Aorta (tissue), 5 donors: ENCODE measurements around the gene ACSS1. TPM values are rescaled to one million over a fixed set of nuclear protein-coding genes. Genes with fewer than 3 reads are reported as not detected.

Experiments
- ATAC-seq: fragments of 200-7000 bp; cut with Tn5 transposase; one replicate; pipeline ENCODE4 v1.9.1; 2022; ENCODE audit warnings: moderate library complexity; ENCODE audit not compliant: low FRiP score
- DNase-seq, 2 donors: peaks; one replicate each; pipeline ENCODE4 v3.0.0-alpha.2; 2020
- H3K27ac ChIP-seq, 2 donors: one replicate each; pipeline ENCODE4 v1.5.1; 2013; ENCODE audit warnings: low read length in 2 of 2, mild to moderate bottlenecking in 2 of 2, moderate library complexity in 2 of 2, control low read depth in 1 of 2, inconsistent platforms in 1 of 2, low read depth in 1 of 2
- H3K27me3 ChIP-seq, 2 donors: one replicate each; pipeline ENCODE4 v1.6.1; 2013; ENCODE audit warnings: control low read depth in 1 of 2, low read length in 1 of 2, mild to moderate bottlenecking in 1 of 2, moderate library complexity in 1 of 2; ENCODE audit not compliant: insufficient read depth in 2 of 2, control insufficient read depth in 1 of 2
- H3K36me3 ChIP-seq, 2 donors: one replicate each; pipeline ENCODE4 v1.6.1; 2013; ENCODE audit warnings: control low read depth in 1 of 2, low read length in 1 of 2, mild to moderate bottlenecking in 1 of 2; ENCODE audit not compliant: insufficient read depth in 2 of 2, control insufficient read depth in 1 of 2
- H3K4me1 ChIP-seq, 2 donors: one replicate each; pipeline ENCODE4 v1.6.1; 2013; ENCODE audit warnings: low read length in 2 of 2, control low read depth in 1 of 2, mild to moderate bottlenecking in 1 of 2, moderate library complexity in 1 of 2; ENCODE audit not compliant: insufficient read depth in 2 of 2, control insufficient read depth in 1 of 2
- H3K4me3 ChIP-seq, 2 donors: one replicate each; pipeline ENCODE4 v1.5.1; 2013; ENCODE audit warnings: low read length in 2 of 2, control low read depth in 1 of 2, mild to moderate bottlenecking in 1 of 2
- H3K9me3 ChIP-seq: one replicate; pipeline ENCODE4 v1.6.1; 2013; ENCODE audit warnings: mild to moderate bottlenecking, low read length; ENCODE audit not compliant: control insufficient read depth
- WGBS, 2 donors: extraction: QIAGEN DNeasy Blood & Tissue Kit; methylation state at CpG; one replicate each; pipeline ENCODE4 v1.1.7; 2013; 5-methylcytosine and 5-hydroxymethylcytosine counted together
- intact Hi-C, 2 donors: fragments of 100-400 bp; cut with DNase I; formaldehyde crosslinking; loops; one replicate each; pipeline versions ENCODE4 v1.14.2 to v1.15.0; 2022
- long read RNA-seq, 2 donors: library from polyadenylated mRNA; unstranded; transcript quantifications; one replicate each; pipeline ENCODE4 v2.0.0, GENCODE V29; 2020 to 2021
- polyA plus RNA-seq, 2 donors: library from polyadenylated mRNA; stranded (reverse); fragments of 200-250 nt; gene quantifications; one replicate each; pipeline ENCODE4 v1.2.3, GENCODE V29; 2013
- total RNA-seq, 2 donors: library from RNA; stranded (reverse); fragmentation: NEBNext Ultra II Directional; extraction: Animal tissue kit (Norgen Biotek cat#: 25700); gene quantifications; one replicate each; pipeline ENCODE4 v1.2.1, GENCODE V29; 2021
- donor health status: healthy with polysubstance abuse.
- donor health status: Bipolar disorder and iron deficiency.
- donor health status: DM: no; HTN: no; CAD: no.
- donor health status: DM: no; HTN: no; CAD: no.
- donor health status: DM: yes; HTN: yes; CAD: no.

Gene ACSS1
- total RNA-seq, result 10 to 100 TPM; 14.8 to 23.4 TPM
- polyA plus RNA-seq, result 10 to 100 TPM in 1 of 2 donors, 1 to 10 TPM in 1; 7.6 to 21.8 TPM
- long read RNA-seq, donor 1, full-length matches to known transcripts, result 4 of 25 reads
- long read RNA-seq, donor 1, partial matches to known transcripts, result 10 of 25 reads
- long read RNA-seq, donor 1, other reads (novel, unspliced or antisense), result 11 of 25 reads
- long read RNA-seq, donor 2, full-length matches to known transcripts, result 11 of 29 reads
- long read RNA-seq, donor 2, partial matches to known transcripts, result 6 of 29 reads
- long read RNA-seq, donor 2, other reads (novel, unspliced or antisense), result 12 of 29 reads

- Histone ChIP-seq H3K27me3 (no peaks in the 10 kb centered on the region), H3K4me1 (peaks cover 4 to 6% of the 10 kb centered on the region in 2 donors), H3K27ac (peak within 1 kb of the TSS in 1 of 2 donors; percentile 82), H3K9me3 (no peaks in the 10 kb centered on the region), H3K4me3 (peak within 1 kb of the TSS; percentile 68 to 78), H3K36me3 (no peaks in the 10 kb centered on the region)
- intact Hi-C loops, result no loop called here
- DNase-seq, result peak; percentile 75 to 86
- ATAC-seq, result peak; percentile 62
- 0 to 1% methylated on average over 44 to 56 of the region's 56 CpGs for WGBS, 2 donors
Observed at GRCh38 chr20:25058051-25058846, at the start of gene ACSS1. TSS of gene ACSS1 (minus strand) at chr20:25058139. CDS start at chr20:25058102, 37 bp downstream.

DNA sequence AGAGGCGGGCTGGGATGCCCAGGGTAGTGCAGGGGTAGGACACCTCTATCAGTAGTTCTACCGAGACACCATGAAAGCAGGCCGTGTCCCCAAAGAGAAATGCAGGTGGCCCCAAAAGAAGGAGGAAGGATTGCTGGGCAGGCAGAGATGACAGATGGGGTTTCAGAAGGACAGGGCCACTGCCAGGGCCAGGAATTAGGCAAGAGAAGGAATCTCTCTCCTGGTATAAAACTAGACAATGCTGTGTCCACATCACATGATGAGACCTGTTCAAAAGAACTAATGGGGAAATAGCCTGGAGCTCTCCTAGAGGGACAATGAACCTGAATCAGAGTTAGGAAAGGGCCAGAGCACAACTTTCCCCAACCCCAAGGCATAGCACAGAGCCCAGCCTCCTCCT, 45.6 kb upstream of the ACSS1 start:
- no peaks in the 10 kb centered on the region for H3K27me3 ChIP-seq
- H3K36me3 ChIP-seq, result no peaks in the 10 kb centered on the region
- DNase-seq (no peak), ATAC-seq (no peak)
- H3K9me3 ChIP-seq, result no peaks in the 10 kb centered on the region
- WGBS, 2 donors, result 92 to 100% methylated on average over 3 of the region's 3 CpGs
- H3K4me3 ChIP-seq, result no peak overlapping the region
- no peak overlapping the region for H3K27ac ChIP-seq
- no peaks in the 10 kb centered on the region for H3K4me1 ChIP-seq
- intact Hi-C loops, result no loop called here

DNA sequence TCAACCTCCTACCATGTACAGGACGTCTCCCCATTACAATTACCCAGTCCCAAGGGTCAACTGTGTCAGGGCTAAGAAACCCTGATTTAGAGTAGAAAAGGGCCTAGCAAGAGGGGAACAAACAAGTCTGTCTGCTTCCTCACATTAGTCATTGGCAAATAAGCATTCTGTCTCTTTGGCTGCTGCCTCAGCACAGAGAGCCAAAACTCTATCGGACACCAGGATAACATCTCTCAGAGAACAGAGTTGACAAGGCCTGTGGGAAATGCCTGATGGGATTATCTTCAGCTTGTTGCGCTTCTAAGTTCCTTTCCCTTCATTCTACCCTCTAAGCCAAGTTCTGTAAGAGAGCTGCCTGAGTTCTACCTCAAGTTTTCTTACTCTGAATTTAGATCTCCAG, 43.0 kb upstream of the ACSS1 start:
- H3K4me1 ChIP-seq, result no peaks in the 10 kb centered on the region
- intact Hi-C loops, result no loop called here
- whole genome bisulfite sequencing, 2 donors, result 42 to 45% methylated on average over 3 of the region's 3 CpGs
- ATAC-seq (peak; percentile 26), DNase-seq (no peak)
- H3K27ac ChIP-seq, result no peak overlapping the region
- no peak overlapping the region for H3K4me3 ChIP-seq
- no peaks in the 10 kb centered on the region for H3K36me3 ChIP-seq
- no peaks in the 10 kb centered on the region for H3K9me3 ChIP-seq
- H3K27me3 ChIP-seq, result no peaks in the 10 kb centered on the region

- ATAC-seq (no peak), DNase-seq (no peak)
- Histone ChIP-seq H3K9me3 (no peaks in the 10 kb centered on the region), H3K27me3 (no peaks in the 10 kb centered on the region), H3K4me1 (no peaks in the 10 kb centered on the region), H3K36me3 (no peaks in the 10 kb centered on the region), H3K27ac (no peak overlapping the region), H3K4me3 (no peak overlapping the region)
- 73 to 74% methylated on average over 4 of the region's 4 CpGs for WGBS, 2 donors
- intact Hi-C loops, result no loop called here
Observed at GRCh38 chr20:25099601-25100140, 41.7 kb upstream of the ACSS1 start.

DNA sequence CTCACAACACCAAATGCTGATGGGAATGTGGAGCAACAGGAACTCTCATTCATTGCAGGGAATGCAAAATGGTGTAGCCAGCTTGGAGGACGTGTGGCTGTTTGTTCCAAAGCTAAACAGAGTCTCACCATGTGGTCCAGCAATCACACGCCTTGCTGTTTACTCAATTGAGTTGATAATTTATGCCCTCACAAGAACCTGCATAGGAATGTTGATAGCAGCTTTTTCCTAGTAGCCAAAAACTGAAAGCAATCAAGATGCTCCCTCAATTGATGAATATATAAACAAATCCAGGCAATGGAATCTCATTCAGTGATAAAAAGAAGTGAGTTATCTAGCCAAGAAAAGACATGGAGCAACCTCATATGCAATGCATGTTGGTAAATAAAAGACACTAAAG, 39.6 kb upstream of the ACSS1 start:
- Histone ChIP-seq H3K27ac (no peak overlapping the region), H3K27me3 (no peaks in the 10 kb centered on the region), H3K9me3 (no peaks in the 10 kb centered on the region), H3K4me1 (no peaks in the 10 kb centered on the region), H3K36me3 (no peaks in the 10 kb centered on the region), H3K4me3 (no peak overlapping the region)
- DNase-seq (no peak), ATAC-seq (no peak)
- 32 to 35% methylated on average over 2 of the region's 2 CpGs for whole genome bisulfite sequencing, 2 donors
- intact Hi-C loops, result no loop called here

DNA sequence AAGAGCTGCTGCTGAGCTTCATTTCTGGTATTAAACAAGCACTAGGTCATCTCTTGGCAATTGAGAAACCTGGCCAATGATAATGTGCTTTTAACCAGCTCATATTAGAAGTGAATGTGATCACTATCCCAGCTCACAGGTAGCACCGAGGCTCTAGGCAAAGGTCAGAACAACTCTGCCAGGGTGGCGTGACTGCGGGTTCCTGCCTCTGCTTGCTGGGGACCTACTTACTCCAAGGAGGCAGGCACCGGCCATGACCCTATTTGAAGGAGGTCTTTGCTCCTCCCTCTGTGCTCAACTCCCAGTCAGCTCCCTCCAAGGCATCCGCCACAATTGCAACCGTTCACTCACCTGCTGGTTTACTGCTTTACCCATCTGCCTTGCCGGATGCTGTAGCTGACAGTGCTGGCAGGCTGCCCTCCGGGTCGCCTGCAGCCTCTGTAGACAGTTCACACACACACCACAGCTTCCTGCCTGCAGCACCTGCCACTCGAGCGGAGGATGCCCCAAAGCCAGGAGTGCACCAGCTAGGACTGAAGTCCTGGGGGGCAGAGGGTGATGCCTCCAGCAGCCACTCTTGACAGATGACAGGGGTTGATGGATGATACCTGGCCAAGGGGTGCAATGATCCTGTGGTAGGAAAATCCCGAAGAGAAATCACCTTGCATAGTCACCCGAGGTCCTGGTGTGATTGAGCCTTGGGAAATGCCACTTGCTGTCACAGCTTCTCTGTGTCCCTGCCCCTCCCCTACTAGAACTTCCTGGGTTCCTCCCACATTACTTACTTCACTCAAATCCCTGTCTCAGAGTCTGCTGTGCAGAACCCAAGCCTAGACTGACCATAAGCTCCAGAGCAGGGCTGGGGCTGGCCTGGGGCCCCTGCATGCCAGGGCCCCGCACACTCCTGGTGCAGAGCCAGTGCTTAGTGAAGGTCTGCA, 32.8 kb upstream of the ACSS1 start:
- Histone ChIP-seq H3K36me3 (no peaks in the 10 kb centered on the region), H3K4me3 (no peak overlapping the region), H3K27me3 (no peaks in the 10 kb centered on the region), H3K27ac (no peak overlapping the region), H3K4me1 (no peaks in the 10 kb centered on the region), H3K9me3 (no peaks in the 10 kb centered on the region)
- WGBS, 2 donors, result 66 to 71% methylated on average over 14 of the region's 14 CpGs
- DNase-seq (peak in 1 of 2 donors; percentile 69), ATAC-seq (no peak)
- intact Hi-C loops, result no loop called here

GRCh38 chr20:25089662-25090061, 31.7 kb upstream of the ACSS1 start:
- H3K9me3 ChIP-seq, result no peaks in the 10 kb centered on the region
- H3K4me3 ChIP-seq, result no peak overlapping the region
- 89 to 90% methylated on average over 12 of the region's 12 CpGs for WGBS, 2 donors
- ATAC-seq, result no peak
- H3K4me1 ChIP-seq, result no peaks in the 10 kb centered on the region
- H3K36me3 ChIP-seq, result no peaks in the 10 kb centered on the region
- no peak for DNase-seq
- no peaks in the 10 kb centered on the region for H3K27me3 ChIP-seq
- H3K27ac ChIP-seq, result no peak overlapping the region
- intact Hi-C loops, result no loop called here

- Histone ChIP-seq H3K27ac (no peak overlapping the region), H3K4me1 (no peaks in the 10 kb centered on the region), H3K4me3 (no peak overlapping the region), H3K36me3 (no peaks in the 10 kb centered on the region), H3K27me3 (no peaks in the 10 kb centered on the region), H3K9me3 (no peaks in the 10 kb centered on the region)
- DNase-seq (no peak), ATAC-seq (no peak)
- intact Hi-C loops, result no loop called here
Observed at GRCh38 chr20:25089096-25089495, 31.2 kb upstream of the ACSS1 start.
